Measurements from ENCODE around the gene SPNS2. TPM values are rescaled to one million over a fixed set of nuclear protein-coding genes. Genes with fewer than 3 reads are reported as not detected.

The SPNS2 gene
- total and polyA plus RNA-seq, 2 experiments from 2014 or later = 1.0 to 1.6 TPM

DNA sequence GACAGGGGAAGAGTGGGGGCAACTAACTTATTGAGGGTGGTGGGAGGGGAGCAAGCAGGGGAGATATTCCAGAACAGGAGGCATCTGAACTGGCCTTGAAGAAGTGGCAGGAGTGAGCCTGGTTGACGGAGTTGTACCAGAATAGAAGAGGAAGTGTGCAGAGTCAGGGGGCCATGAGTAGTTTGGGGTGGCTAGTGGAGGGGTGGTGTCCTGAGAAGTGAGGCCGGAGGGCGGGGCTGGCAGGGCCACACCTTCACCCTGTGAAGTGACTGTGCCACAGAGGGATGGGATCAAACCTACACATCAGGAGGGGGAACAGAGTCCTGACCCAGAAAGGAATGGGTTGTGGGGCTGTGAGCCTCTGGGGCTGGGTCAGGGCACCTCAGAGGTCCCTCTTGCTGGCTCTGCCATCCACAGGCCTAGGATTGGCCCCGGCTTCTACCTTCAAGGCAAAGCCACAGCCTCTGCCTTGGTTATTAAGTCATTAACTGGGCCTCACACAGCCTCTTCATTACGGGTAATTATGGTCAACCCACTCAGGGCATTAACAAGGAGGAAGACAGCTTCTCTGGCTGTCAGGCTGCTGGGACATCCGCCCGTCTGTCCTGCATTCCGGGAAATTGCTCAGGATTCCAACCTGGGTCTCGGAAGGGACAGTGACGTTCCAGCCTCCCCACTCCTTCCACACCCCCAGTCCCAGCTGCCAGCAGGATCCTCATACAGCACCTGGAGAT lies 12.7 kb downstream of the SPNS2 start:
- no peaks in the 10 kb centered on the region for H3K36me3 ChIP-seq
- peaks cover 8% of the 10 kb centered on the region for H3K4me1 ChIP-seq (ENCODE audit: low read depth)
- TF ChIP-seq, protein P1, sequence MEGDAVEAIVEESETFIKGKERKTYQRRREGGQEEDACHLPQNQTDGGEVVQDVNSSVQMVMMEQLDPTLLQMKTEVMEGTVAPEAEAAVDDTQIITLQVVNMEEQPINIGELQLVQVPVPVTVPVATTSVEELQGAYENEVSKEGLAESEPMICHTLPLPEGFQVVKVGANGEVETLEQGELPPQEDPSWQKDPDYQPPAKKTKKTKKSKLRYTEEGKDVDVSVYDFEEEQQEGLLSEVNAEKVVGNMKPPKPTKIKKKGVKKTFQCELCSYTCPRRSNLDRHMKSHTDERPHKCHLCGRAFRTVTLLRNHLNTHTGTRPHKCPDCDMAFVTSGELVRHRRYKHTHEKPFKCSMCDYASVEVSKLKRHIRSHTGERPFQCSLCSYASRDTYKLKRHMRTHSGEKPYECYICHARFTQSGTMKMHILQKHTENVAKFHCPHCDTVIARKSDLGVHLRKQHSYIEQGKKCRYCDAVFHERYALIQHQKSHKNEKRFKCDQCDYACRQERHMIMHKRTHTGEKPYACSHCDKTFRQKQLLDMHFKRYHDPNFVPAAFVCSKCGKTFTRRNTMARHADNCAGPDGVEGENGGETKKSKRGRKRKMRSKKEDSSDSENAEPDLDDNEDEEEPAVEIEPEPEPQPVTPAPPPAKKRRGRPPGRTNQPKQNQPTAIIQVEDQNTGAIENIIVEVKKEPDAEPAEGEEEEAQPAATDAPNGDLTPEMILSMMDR (IDR thresholded peaks at IDR 0.05; ENCODE audit: low read depth, low read length) = no peak

DNA sequence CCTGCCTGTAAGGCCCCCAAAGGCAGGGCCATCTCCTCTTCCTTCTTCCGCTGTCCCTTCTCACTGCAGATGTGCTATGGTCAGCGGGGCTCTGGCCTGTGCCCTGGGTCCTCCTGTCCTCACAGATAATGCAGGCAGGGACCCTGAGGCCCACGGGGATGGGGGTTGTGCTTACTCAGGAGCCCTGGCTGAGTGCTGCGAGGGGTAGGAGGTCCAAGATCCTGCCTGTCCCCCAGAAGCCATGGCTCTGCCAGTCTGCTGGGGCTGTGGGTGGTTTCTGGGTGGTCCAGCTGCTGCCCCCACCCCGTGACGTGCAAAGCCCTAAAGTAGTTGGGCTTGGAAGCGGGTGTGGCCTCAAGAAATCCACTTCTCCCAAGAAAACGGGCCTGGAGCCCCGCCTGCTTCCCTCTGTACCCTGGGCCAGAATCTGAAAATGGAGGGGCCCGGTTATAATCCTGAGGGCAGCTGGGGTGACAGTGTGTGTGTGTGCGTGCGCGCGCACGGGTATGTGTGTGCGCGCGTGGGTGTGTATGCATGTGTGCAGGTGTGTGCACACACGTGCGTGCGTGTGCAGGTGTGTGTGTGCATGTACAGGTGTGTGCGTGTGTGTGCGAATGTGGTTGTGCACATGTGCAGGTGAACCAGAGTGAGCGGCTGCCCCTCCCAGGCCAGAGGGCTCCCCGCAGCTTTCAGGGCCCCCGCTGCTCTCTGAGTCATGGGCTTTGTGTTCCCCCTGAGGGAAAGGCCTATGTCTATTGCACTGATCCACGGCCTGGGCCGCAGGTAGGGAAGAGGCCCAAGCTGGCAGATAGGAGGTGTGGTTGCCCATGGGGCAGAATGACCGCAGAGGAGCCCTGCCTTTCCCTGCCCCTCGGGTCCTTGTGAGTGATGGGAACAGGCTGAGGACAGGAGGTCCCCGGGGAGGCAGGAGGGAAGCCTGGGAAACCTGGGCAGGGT lies 13.8 kb downstream of the SPNS2 start:
- DNase-seq (ENCODE audit: low read depth in 1 of 2, low spot score in 1 of 2) = no peak
- H3K4me3 ChIP-seq = no peak overlapping the region
- H3K36me3 ChIP-seq = no peaks in the 10 kb centered on the region
- no peaks in the 10 kb centered on the region for H3K9me3 ChIP-seq (ENCODE audit: low read depth)
- no peaks in the 10 kb centered on the region for H3K27me3 ChIP-seq
- TF ChIP-seq, protein P1 (IDR thresholded peaks at IDR 0.05; ENCODE audit: low read depth, low read length) = no peak
- no peak overlapping the region for H3K27ac ChIP-seq
- H3K4me1 ChIP-seq (ENCODE audit: low read depth) = peaks cover 8% of the 10 kb centered on the region

More for the DNA sequence above, 12.7 kb downstream of the SPNS2 start:
- H3K27ac ChIP-seq = no peak overlapping the region
- H3K27me3 ChIP-seq = no peaks in the 10 kb centered on the region
- no peak overlapping the region for H3K4me3 ChIP-seq
- no peak for DNase-seq (ENCODE audit: low read depth in 1 of 2, low spot score in 1 of 2)
- H3K9me3 ChIP-seq (ENCODE audit: low read depth) = no peaks in the 10 kb centered on the region

GRCh38 chr17:4513113-4514032 lies 14.7 kb downstream of the SPNS2 start:
- Histone ChIP-seq H3K36me3 (no peaks in the 10 kb centered on the region), H3K27ac (no peak overlapping the region), H3K4me3 (no peak overlapping the region), H3K4me1 (ENCODE audit: low read depth) (peaks cover 8% of the 10 kb centered on the region), H3K9me3 (ENCODE audit: low read depth) (no peaks in the 10 kb centered on the region), H3K27me3 (no peaks in the 10 kb centered on the region)
- peak in 1 of 2 donors; percentile 61 for DNase-seq (ENCODE audit: low read depth in 1 of 2, low spot score in 1 of 2)
- TF ChIP-seq, protein P1 (IDR thresholded peaks at IDR 0.05; ENCODE audit: low read depth, low read length) = peak; percentile 8

GRCh38 chr17:4514206-4514605 lies 15.5 kb downstream of the SPNS2 start:
- H3K4me3 ChIP-seq = no peak overlapping the region
- TF ChIP-seq, protein P1 (IDR thresholded peaks at IDR 0.05; ENCODE audit: low read depth, low read length) = no peak
- no peaks in the 10 kb centered on the region for H3K27me3 ChIP-seq
- H3K9me3 ChIP-seq (ENCODE audit: low read depth) = no peaks in the 10 kb centered on the region
- peak in 1 of 2 donors; percentile 61 for DNase-seq (ENCODE audit: low read depth in 1 of 2, low spot score in 1 of 2)
- H3K4me1 ChIP-seq (ENCODE audit: low read depth) = peaks cover 8% of the 10 kb centered on the region
- H3K36me3 ChIP-seq = no peaks in the 10 kb centered on the region
- no peak overlapping the region for H3K27ac ChIP-seq

- no peaks in the 10 kb centered on the region for H3K9me3 ChIP-seq (ENCODE audit: low read depth)
- H3K4me3 ChIP-seq = no peak overlapping the region
- no peaks in the 10 kb centered on the region for H3K36me3 ChIP-seq
- peaks cover 8% of the 10 kb centered on the region for H3K4me1 ChIP-seq (ENCODE audit: low read depth)
- no peak for DNase-seq (ENCODE audit: low read depth in 1 of 2, low spot score in 1 of 2)
- H3K27me3 ChIP-seq = no peaks in the 10 kb centered on the region
- H3K27ac ChIP-seq = no peak overlapping the region
- TF ChIP-seq, protein P1 (IDR thresholded peaks at IDR 0.05; ENCODE audit: low read depth, low read length) = no peak
These were observed 16.1 kb downstream of the SPNS2 start for GRCh38 chr17:4514779-4515178.
